ENCODE results near the gene SLC25A13. TPM values are rescaled to one million over a fixed set of nuclear protein-coding genes. Genes with fewer than 3 reads are reported as not detected.

The SLC25A13 gene
- total and polyA plus RNA-seq, 2 experiments from 2014 or later, result 32.0 to 37.5 TPM

DNA sequence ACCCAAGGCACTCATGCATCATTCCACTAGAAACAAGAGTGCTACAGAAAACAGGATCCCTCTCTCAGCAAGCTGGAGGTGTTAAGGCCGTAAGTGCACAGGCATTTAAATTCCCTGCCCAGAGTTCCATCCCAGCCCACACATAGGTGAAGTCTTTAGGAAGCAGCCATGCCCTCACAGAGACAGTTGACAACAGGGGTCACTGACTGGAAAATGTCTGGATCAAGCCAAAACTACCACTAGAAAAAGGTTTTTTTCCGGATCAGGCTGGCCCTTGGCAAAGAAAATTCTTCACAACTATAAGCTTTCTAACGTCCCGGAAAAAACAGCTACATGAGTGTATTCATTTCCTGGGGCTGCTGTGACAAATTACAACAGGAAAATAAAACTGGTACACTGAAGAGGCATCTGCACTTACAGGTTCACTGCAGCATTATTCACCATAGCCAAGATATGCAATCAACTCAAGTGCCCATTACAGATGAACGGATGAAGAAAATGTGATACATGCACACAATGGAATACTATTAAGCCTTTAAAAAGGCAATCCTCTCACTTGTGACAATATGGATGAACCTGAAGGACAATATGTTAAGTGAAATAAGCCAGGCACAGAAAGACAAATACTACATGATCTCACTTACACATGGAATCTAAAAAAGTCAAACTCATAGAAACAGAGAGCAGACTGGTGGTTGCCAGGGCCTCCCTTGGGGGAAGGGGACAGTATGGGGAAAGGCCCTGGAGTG, 52.5 kb downstream of the SLC25A13 start:
- no peak for DNase-seq (ENCODE audit: low read depth in 1 of 2, low spot score in 1 of 2)
- no peaks in the 10 kb centered on the region for H3K36me3 ChIP-seq
- no peak overlapping the region for H3K27ac ChIP-seq
- no peaks in the 10 kb centered on the region for H3K27me3 ChIP-seq
- TF ChIP-seq, protein P1, sequence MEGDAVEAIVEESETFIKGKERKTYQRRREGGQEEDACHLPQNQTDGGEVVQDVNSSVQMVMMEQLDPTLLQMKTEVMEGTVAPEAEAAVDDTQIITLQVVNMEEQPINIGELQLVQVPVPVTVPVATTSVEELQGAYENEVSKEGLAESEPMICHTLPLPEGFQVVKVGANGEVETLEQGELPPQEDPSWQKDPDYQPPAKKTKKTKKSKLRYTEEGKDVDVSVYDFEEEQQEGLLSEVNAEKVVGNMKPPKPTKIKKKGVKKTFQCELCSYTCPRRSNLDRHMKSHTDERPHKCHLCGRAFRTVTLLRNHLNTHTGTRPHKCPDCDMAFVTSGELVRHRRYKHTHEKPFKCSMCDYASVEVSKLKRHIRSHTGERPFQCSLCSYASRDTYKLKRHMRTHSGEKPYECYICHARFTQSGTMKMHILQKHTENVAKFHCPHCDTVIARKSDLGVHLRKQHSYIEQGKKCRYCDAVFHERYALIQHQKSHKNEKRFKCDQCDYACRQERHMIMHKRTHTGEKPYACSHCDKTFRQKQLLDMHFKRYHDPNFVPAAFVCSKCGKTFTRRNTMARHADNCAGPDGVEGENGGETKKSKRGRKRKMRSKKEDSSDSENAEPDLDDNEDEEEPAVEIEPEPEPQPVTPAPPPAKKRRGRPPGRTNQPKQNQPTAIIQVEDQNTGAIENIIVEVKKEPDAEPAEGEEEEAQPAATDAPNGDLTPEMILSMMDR (IDR thresholded peaks at IDR 0.05; ENCODE audit: low read depth, low read length), result no peak
- H3K4me3 ChIP-seq, result no peak overlapping the region
- no peaks in the 10 kb centered on the region for H3K9me3 ChIP-seq (ENCODE audit: low read depth)
- H3K4me1 ChIP-seq (ENCODE audit: low read depth), result no peaks in the 10 kb centered on the region

DNA sequence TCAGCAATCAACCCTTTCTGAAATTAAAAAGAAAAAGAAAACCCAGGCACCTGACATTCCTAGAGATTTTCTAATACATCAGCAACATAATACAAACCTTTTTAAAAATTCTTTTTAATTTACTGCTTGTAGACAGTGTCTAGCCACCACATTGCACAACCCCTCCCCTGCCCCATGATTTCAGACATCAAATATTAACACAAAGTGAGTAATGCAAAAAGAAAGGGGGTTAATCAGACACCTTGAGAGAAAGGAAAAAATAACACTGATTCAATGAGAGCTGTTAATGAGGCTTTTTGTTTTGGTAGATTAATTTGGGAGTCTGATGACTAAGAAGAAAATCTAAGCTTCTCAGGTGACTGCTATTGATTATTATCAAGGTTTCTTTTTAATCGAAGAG, 55.3 kb downstream of the SLC25A13 start:
- TF ChIP-seq, protein P1 (IDR thresholded peaks at IDR 0.05; ENCODE audit: low read depth, low read length), result no peak
- Histone ChIP-seq H3K9me3 (ENCODE audit: low read depth) (no peaks in the 10 kb centered on the region), H3K27me3 (no peaks in the 10 kb centered on the region), H3K27ac (no peak overlapping the region), H3K36me3 (no peaks in the 10 kb centered on the region), H3K4me1 (ENCODE audit: low read depth) (no peaks in the 10 kb centered on the region), H3K4me3 (no peak overlapping the region)
- no peak for DNase-seq (ENCODE audit: low read depth in 1 of 2, low spot score in 1 of 2)

DNA sequence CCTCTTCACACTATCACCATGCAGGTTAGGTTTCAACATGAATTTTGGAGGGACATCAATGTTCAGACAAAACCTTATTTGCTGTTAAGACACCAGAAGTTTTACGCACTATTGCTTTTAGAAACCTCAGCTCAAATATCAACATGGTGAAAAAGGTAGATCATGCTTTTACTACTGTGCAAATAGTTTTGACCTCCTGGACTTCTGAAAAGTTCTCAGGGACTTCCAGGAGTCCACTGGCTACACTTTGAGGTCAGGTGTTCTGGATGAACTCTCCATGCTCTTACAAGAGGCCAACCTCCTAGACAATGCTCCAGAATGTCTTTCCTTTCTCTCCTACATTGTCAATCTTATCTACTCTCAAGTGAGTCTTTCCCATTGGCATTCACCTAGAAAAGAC, 55.9 kb downstream of the SLC25A13 start:
- DNase-seq (ENCODE audit: low read depth in 1 of 2, low spot score in 1 of 2), result no peak
- TF ChIP-seq, protein P1 (IDR thresholded peaks at IDR 0.05; ENCODE audit: low read depth, low read length), result no peak
- Histone ChIP-seq H3K9me3 (ENCODE audit: low read depth) (no peaks in the 10 kb centered on the region), H3K4me3 (no peak overlapping the region), H3K27ac (no peak overlapping the region), H3K36me3 (no peaks in the 10 kb centered on the region), H3K4me1 (ENCODE audit: low read depth) (no peaks in the 10 kb centered on the region), H3K27me3 (no peaks in the 10 kb centered on the region)

DNA sequence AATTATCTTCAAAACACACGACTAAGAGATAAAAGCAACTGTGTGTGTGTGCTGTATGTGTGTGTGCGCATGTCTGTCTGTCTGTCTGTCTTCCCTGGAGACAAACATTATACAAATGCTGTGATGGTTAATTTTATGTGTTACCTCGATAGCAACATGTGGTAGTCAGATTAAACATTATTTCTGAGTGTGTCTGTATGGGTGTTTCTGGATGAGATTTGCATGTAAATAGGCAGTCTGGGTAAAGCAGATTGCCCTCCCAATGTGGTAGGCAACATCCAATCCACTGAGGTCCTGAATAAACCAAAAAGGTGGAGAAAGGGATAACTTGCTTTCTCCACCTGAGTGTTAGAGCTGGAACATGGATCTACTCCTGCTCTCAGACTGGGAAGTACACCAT, 67.9 kb downstream of the SLC25A13 start:
- DNase-seq (ENCODE audit: low read depth in 1 of 2, low spot score in 1 of 2), result no peak
- TF ChIP-seq, protein P1 (IDR thresholded peaks at IDR 0.05; ENCODE audit: low read depth, low read length), result no peak
- no peaks in the 10 kb centered on the region for H3K4me1 ChIP-seq (ENCODE audit: low read depth)
- no peaks in the 10 kb centered on the region for H3K36me3 ChIP-seq
- H3K9me3 ChIP-seq (ENCODE audit: low read depth), result no peaks in the 10 kb centered on the region
- no peaks in the 10 kb centered on the region for H3K27me3 ChIP-seq
- no peak overlapping the region for H3K4me3 ChIP-seq
- no peak overlapping the region for H3K27ac ChIP-seq

DNA sequence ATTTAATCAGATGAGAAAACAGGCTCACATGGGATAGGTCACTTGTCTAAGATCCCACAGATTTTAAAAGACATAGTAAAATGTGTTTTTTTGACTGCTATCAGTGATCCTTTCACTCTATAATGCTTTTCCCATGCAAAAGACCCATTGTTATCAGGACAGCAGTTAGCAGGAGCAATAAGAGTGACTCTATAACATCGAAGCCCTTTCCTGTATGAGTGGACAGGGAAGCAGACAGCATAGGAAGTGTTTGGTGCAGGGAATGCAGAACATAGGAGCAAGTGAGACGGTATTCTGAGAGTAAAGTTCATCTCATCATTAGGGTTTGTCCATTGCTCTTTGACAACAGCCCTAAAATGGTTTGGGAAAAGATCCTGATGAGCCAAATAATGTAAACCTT, 68.5 kb downstream of the SLC25A13 start:
- TF ChIP-seq, protein P1 (IDR thresholded peaks at IDR 0.05; ENCODE audit: low read depth, low read length), result no peak
- no peak overlapping the region for H3K27ac ChIP-seq
- H3K4me1 ChIP-seq (ENCODE audit: low read depth), result no peaks in the 10 kb centered on the region
- DNase-seq (ENCODE audit: low read depth in 1 of 2, low spot score in 1 of 2), result no peak
- no peaks in the 10 kb centered on the region for H3K27me3 ChIP-seq
- H3K36me3 ChIP-seq, result no peaks in the 10 kb centered on the region
- H3K9me3 ChIP-seq (ENCODE audit: low read depth), result no peaks in the 10 kb centered on the region
- no peak overlapping the region for H3K4me3 ChIP-seq

All from cardiac muscle cell (in vitro differentiated cells and primary cell).